GM10847 (cell line): ENCODE results near the gene RFX5.

Source experiments
- POLR2A ChIP-seq: IDR thresholded peaks from 2 replicates; pipeline ENCODE4 v1.6.1; 2011; ENCODE audit not compliant: insufficient read length; ENCODE audit errors: extremely low read depth

RFX5 gene

GRCh38 chr1:151311011-151311410, 36.0 kb downstream of the RFX5 start:
- TF ChIP-seq POLR2A, result no peak

- no peak for TF ChIP-seq POLR2A
Observed at GRCh38 chr1:151309811-151310323, 37.2 kb downstream of the RFX5 start.

- TF ChIP-seq POLR2A, result no peak
Observed at GRCh38 chr1:151294742-151295462, 52.1 kb downstream of the RFX5 start.

- no peak for TF ChIP-seq POLR2A
Observed at GRCh38 chr1:151293093-151293492, 54.0 kb downstream of the RFX5 start.

- TF ChIP-seq POLR2A, result no peak
Observed at GRCh38 chr1:151292207-151293030, 54.6 kb downstream of the RFX5 start.

- no peak for TF ChIP-seq POLR2A
Observed at GRCh38 chr1:151290709-151291303, 56.2 kb downstream of the RFX5 start.
